ENCODE measurements around the gene KLHL21. TPM values are rescaled to one million over a fixed set of nuclear protein-coding genes. Genes with fewer than 3 reads are reported as not detected.

The KLHL21 gene
- total RNA-seq, 2 experiments from 2014 or later: 31.2 TPM

DNA sequence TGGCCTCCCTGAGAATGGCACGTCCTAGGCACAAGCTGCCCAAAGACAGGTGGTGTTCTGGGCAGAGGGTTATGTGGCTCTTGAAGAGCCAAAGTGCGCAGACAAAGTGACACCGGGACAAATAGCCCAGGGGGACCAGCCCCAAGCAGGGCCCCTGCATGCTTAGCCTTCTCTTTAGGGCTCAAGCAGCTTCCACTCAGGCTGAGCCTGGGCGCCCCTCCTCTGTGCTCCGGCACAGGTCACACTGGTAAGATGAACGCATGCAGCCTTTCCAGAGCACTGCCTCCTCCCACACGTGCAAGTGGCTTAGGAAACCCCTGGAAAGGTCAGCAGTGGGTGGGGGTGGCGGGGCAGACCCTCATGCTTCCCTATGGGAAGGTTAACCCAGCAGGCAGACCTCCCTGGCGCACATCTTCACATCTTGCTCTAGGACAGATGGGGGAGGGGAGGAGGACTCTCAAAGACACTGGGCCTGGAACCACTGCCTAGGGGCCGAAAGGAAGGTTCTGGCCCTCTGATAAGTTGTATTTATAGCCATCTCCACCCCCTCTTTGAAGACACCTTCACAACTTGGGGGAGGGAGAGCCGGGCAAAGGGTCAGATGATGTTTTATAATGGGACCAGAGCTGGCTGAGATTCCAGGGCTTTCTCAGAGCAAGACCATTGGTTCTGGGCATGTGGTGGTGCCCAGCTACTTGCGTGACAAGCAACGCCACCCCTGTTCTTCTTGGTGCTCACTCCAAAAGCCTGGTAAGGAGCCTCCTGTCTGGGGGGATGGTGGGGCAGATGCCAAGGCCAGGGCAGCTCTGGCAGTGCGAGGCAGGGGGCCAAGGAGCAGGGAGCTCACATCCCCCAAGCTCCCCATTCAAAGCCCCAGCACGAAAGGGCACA is 5.5 kb downstream of the KLHL21 start:
- Mint-ChIP-seq H3K27me3 (no peaks in the 10 kb centered on the region), H3K36me3 (peaks cover 42% of the 10 kb centered on the region), H3K4me1 (peaks cover 40% of the 10 kb centered on the region), H3K27ac (peak overlapping the region; percentile 48), H3K9me3 (no peaks in the 10 kb centered on the region), H3K4me3 (peak overlapping the region; percentile 18)
- no peak for DNase-seq

DNA sequence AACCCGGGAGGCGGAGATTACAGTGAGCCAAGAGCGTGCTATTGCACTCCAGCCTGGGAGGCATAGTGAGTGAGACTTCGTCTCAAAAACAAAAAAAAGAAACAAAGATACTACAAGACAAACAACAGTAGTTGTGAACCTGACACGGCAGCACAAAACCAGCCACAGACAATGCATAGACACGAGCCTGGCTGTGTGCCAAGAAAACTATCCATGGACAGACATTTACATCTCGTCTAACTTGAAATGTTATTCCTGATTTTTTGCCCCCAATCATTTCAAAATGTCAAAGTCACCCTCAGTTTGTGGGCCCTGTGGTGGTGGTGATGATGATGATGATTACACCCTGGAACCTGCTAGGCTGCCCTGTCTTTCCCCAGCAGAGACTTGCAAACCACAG is 6.3 kb downstream of the KLHL21 start:
- Mint-ChIP-seq H3K9me3 (no peaks in the 10 kb centered on the region), H3K27me3 (no peaks in the 10 kb centered on the region), H3K4me1 (peaks cover 45% of the 10 kb centered on the region), H3K27ac (peak overlapping the region; percentile 38), H3K36me3 (peaks cover 39% of the 10 kb centered on the region), H3K4me3 (no peak overlapping the region)
- no peak for DNase-seq

DNA sequence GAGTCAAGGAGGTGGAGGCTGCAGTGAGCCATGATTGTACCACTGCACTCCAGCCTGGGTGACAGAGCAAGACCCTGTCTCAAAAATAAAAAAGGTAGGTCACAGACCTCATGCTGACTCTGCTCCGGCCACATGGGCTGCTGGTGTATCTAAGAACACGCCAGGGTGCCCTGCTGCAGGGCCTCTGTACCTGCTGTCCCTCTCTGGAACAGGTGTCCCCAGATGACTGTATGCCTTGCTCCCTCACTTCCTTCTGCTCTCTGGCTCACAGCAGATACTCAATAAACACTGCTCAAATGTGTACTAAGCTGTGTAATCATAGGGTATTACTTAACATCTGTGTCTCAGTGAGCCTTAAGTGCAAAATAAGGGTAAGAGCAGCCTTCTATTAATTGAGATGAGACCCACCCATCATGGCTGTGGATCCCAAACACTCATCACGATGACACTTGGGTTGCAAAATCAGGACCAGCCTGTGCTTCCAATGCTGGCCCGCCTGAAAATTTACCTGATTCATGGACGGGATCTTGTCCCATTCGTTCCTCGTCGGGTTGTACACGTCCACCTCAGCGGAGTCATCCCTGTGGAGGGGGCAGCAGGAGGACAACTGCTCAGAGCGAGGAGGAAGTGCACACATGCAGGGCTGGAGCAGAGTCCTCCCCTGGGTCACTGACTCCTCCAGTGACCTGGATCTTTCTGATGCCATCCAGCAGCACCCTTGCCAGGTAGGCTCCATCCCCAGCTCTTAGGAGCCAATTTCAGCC is 7.5 kb downstream of the KLHL21 start:
- Mint-ChIP-seq H3K27me3 (no peaks in the 10 kb centered on the region), H3K27ac (no peak overlapping the region), H3K36me3 (peaks cover 28% of the 10 kb centered on the region), H3K4me1 (peaks cover 43% of the 10 kb centered on the region), H3K4me3 (no peak overlapping the region), H3K9me3 (no peaks in the 10 kb centered on the region)
- DNase-seq: no peak

DNA sequence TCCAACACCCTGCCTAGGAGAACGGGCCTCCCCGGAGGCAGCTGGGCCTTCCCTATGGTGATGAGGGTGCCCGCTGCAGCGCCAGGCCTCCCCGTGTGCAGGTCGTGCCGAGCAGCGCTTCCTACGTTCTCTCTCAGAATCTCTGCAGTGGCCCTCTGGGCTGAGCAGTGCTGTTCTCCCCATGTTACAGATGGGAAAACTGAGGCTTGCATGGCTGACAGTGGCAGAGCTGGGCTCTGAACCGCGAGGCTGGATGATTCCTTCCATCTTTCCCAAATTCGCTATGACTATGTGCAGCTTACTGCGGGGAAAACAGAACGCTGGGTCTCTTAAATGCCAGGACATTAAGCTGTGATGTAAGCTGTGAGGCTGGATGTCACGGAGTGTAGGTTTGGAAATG is 8.9 kb downstream of the KLHL21 start:
- H3K36me3 Mint-ChIP-seq: peaks cover 16% of the 10 kb centered on the region
- H3K4me3 Mint-ChIP-seq: no peak overlapping the region

DNA sequence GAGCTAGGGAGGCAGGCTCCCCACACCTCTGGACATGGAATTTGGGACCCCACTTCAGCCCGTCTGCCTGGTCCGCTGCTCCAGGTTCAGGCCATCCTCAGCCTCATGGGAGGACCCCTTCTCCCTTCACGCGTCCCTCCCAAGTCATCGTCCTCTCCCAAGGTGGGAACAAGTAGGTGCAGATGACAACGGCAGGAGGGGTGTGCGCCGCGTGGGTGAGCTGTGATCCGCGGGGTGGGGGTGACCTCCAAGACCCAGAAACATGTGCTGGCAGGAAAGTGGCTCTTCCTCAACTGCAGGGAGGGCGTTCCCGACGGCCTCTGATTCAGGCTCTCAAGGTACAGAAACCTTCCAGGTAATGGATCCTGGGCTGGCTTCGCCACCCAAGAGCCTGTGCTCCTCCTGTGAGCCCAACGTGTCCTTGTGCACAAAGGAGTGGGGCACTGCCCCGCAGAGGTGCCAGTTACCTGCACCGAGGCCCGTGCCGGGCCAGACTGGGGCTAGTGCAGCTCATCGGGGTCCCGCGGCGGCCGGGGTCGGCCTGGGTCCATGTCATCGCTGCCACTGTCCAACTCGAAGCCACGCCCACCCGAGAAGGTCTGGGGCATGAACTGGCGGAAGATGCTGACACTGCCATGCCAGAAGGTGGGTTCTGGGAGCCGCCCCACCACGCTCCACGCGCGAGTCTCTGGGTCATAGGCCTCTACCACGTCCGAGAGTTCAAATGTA is 9.6 kb downstream of the KLHL21 start:
- H3K4me1 Mint-ChIP-seq: peaks cover 29% of the 10 kb centered on the region
- H3K4me3 Mint-ChIP-seq: no peak overlapping the region
- H3K9me3 Mint-ChIP-seq: no peaks in the 10 kb centered on the region
- no peak for DNase-seq
- H3K36me3 Mint-ChIP-seq: peaks cover 12% of the 10 kb centered on the region
- H3K27me3 Mint-ChIP-seq: no peaks in the 10 kb centered on the region
- no peak overlapping the region for H3K27ac Mint-ChIP-seq

More for the DNA sequence above, 8.9 kb downstream of the KLHL21 start:
- peaks cover 31% of the 10 kb centered on the region for H3K4me1 Mint-ChIP-seq
- no peaks in the 10 kb centered on the region for H3K9me3 Mint-ChIP-seq
- H3K27ac Mint-ChIP-seq: no peak overlapping the region
- no peak for DNase-seq
- H3K27me3 Mint-ChIP-seq: no peaks in the 10 kb centered on the region

DNA sequence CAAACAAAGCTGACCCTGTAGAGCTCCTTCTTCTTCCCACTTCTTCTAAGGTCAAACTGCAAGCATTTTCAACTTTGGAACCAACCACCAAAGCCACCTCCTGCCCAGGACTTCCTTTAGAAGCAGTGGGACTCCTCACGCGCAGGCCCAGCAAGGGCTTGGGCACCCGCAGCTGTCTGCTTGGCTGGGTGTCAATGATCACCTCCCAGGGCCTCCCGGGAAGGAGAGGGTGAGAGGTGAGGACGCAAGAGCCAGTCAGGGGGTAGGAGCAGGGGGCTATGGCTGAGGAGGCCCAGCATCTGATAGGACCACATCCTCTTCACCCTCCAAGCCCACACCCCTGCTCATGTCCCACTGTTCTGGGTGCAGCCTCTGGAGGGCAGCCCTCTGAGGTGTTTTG is 10.2 kb downstream of the KLHL21 start:
- no peaks in the 10 kb centered on the region for H3K9me3 Mint-ChIP-seq
- H3K4me3 Mint-ChIP-seq: no peak overlapping the region
- DNase-seq: no peak
- peak overlapping the region; percentile 8 for H3K27ac Mint-ChIP-seq
- H3K4me1 Mint-ChIP-seq: peaks cover 26% of the 10 kb centered on the region
- peaks cover 14% of the 10 kb centered on the region for H3K36me3 Mint-ChIP-seq
- H3K27me3 Mint-ChIP-seq: no peaks in the 10 kb centered on the region

DNA sequence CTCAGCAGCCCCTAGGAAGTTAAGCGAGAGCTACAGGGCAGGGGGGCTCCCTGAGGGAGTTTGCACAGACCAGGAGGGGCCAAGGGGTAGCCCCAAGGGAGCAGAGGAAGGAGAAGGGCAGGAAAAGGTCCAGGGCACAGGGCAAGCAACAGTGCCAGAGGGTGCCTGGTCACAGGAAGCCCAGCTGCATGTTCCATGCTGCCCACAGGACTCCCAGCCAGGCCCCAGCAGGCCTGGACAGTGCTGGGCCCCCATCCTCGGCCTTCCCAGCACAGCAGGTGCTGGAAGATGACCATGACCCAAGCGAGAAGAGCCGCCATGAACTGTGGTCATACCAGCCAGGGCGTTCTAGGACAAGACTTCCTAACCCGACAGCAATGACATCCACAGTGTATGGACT is 11.0 kb downstream of the KLHL21 start:
- Mint-ChIP-seq H3K4me1 (peaks cover 26% of the 10 kb centered on the region), H3K27me3 (no peaks in the 10 kb centered on the region), H3K4me3 (no peak overlapping the region), H3K27ac (peak overlapping the region; percentile 42), H3K36me3 (peaks cover 12% of the 10 kb centered on the region), H3K9me3 (no peaks in the 10 kb centered on the region)
- DNase-seq: no peak

DNA sequence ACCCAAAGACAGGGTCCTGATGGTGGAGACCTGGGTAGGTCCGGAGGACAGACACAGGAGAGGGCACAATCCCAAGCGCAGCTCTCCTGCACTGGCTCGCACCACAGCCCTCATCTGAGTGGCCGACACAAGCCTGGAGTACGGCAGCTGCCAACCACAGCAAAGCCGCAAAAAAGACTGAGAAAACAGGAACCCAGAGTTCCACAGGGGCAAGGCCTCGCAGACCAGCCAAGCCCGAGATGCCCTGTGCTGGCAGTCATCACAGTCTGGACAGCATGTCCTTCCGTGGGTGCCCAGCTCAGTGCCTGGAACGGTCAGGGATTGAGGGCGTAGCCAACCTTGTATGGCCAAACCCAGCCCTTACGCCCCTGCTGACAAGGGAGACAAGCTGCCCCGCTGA is 11.4 kb downstream of the KLHL21 start:
- H3K27me3 Mint-ChIP-seq: no peaks in the 10 kb centered on the region
- DNase-seq: no peak
- peak overlapping the region; percentile 76 for H3K27ac Mint-ChIP-seq
- no peaks in the 10 kb centered on the region for H3K9me3 Mint-ChIP-seq
- H3K4me3 Mint-ChIP-seq: no peak overlapping the region
- peaks cover 11% of the 10 kb centered on the region for H3K36me3 Mint-ChIP-seq
- peaks cover 27% of the 10 kb centered on the region for H3K4me1 Mint-ChIP-seq

DNA sequence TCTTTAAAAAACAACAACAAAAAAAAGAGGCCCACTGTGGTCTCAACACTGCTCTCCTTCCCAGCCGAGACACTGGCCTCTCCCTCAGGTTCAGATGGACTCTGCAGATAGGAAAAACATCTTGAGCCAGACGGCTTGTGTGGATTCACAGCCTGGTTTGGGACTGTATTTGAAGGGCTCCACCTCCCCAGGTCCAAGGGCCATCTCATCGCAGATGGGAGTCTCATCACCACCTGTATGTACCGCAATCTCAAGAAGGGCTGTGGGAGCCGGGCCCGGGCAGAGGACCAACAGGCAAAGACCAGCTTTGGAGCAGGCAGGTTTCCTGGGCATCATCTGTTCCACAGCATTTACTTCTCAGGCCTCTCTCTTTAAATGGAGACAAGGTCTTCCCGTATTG is 12.6 kb downstream of the KLHL21 start:
- Mint-ChIP-seq H3K9me3 (no peaks in the 10 kb centered on the region), H3K27ac (peak overlapping the region; percentile 48), H3K4me3 (no peak overlapping the region), H3K4me1 (peaks cover 23% of the 10 kb centered on the region), H3K27me3 (no peaks in the 10 kb centered on the region), H3K36me3 (peaks cover 7% of the 10 kb centered on the region)
- DNase-seq: no peak

DNA sequence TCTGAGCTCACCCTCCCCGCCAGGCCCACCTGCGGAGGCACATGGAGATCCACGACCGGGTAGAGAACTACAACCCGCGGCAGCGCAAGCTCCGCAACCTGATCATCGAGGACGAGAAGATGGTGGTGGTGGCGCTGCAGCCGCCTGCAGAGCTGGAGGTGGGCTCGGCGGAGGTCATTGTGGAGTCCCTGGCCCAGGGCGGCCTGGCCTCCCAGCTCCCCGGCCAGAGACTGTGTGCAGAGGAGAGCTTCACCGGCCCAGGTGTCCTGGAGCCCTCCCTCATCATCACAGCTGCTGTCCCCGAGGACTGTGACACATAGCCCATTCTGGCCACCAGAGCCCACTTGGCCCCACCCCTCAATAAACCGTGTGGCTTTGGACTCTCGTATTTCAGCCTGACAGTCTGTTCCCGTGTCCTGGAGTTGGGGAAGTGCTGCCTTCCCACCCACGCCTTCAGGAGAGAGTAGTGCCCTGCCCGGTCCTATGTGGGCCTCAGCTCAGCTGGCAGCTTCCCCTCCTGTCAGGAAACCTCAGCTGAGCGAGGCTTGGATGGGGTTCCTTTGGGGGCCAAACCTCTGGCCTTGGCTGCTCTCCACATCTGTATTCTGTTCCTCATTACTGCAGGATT is 13.7 kb downstream of the KLHL21 start:
- Mint-ChIP-seq H3K9me3 (no peaks in the 10 kb centered on the region), H3K4me1 (peaks cover 27% of the 10 kb centered on the region), H3K27me3 (no peaks in the 10 kb centered on the region), H3K27ac (no peak overlapping the region), H3K4me3 (no peak overlapping the region), H3K36me3 (peaks cover 6% of the 10 kb centered on the region)
- no peak for DNase-seq

DNA sequence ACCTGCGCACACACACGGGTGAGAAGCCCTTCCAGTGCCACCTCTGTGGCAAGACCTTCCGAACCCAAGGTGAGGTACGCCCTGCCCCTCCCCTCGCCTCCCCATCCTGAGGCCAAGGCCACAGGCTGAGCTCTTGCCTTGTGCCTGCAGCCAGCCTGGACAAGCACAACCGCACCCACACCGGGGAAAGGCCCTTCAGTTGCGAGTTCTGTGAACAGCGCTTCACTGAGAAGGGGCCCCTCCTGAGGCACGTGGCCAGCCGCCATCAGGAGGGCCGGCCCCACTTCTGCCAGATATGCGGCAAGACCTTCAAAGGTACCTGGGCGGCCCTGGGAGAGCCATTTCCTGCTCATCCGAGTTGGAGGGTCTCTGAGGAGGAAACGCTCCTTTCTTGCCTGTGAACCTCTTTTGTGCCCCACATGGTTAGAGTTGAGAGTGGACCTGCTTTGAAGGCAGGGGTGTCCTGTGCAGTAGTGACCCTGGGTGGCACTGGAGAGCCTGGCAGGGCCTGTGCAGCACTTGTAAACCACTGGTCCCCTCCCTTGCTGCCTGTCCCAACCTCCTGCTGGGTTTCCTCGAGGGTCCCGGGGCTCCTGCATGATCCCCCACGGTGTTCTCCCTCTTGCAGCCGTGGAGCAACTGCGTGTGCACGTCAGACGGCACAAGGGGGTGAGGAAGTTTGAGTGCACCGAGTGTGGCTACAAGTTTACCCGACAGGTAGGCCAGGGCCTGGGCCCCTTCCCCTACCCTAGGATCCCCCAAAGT is 14.4 kb downstream of the KLHL21 start:
- H3K9me3 Mint-ChIP-seq: no peaks in the 10 kb centered on the region
- peak overlapping the region; percentile 38 for H3K27ac Mint-ChIP-seq
- H3K4me3 Mint-ChIP-seq: no peak overlapping the region
- H3K4me1 Mint-ChIP-seq: peaks cover 25% of the 10 kb centered on the region
- H3K27me3 Mint-ChIP-seq: no peaks in the 10 kb centered on the region
- H3K36me3 Mint-ChIP-seq: peaks cover 2% of the 10 kb centered on the region
- DNase-seq: no peak

DNA sequence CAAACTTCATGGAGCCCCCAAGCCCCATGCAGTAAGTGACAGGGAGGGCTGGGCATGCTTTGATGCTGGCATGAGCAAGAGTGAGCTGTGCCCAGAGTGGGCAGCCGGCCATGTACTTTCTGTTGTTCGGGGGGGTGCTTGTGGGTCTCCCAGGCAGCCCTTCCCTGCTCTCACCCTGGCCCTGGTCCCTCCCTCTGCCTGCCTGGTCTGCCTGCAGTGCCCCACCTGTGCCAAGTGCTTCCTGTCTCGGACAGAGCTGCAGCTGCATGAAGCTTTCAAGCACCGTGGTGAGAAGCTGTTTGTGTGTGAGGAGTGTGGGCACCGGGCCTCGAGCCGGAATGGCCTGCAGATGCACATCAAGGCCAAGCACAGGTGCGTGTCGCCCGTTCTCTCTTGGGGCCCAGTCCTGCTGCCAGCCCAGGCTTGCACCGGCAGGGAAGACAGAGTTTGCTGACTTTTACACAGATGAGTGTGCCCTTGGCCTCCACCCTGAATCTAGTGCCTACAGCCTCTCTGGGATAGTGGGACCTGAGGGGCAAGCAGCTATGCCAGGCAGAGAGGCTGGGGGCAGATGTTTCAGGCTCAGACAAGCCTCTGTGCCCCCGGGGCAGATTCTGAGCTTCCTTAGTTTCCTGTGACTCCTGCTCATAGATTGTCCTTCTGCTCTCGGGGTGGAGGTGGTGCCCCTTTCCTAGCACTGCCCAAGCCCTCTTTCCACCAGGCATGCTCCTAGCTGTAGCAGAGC is 15.2 kb downstream of the KLHL21 start:
- peak overlapping the region; percentile 38 for H3K27ac Mint-ChIP-seq
- no peaks in the 10 kb centered on the region for H3K9me3 Mint-ChIP-seq
- no peak overlapping the region for H3K4me3 Mint-ChIP-seq
- no peaks in the 10 kb centered on the region for H3K27me3 Mint-ChIP-seq
- H3K4me1 Mint-ChIP-seq: peaks cover 26% of the 10 kb centered on the region
- no peak for DNase-seq
- peaks cover 2% of the 10 kb centered on the region for H3K36me3 Mint-ChIP-seq

DNA sequence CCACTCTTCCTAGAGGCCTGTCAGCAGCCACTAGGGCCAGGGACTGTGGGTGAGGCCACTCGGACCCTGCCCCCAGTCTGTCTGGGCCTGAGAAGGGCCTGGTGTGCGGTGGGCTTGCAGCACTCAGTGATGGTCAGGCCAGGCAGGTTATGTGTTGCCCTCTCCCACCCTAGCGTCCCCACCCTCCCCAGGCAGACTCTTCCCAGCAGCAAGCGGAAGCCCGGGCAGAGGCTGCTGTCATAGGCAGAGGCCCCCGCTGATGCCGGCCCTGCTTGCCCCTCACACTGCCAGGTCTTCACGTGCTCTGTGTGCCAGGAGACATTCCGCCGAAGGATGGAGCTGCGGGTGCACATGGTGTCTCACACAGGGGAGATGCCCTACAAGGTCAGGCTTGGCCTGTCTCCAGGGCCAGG is 16.3 kb downstream of the KLHL21 start:
- no peaks in the 10 kb centered on the region for H3K27me3 Mint-ChIP-seq

More for the DNA sequence above, 16.3 kb downstream of the KLHL21 start:
- DNase-seq: no peak
- peaks cover 27% of the 10 kb centered on the region for H3K4me1 Mint-ChIP-seq
- H3K27ac Mint-ChIP-seq: no peak overlapping the region
- H3K9me3 Mint-ChIP-seq: no peaks in the 10 kb centered on the region
- no peak overlapping the region for H3K4me3 Mint-ChIP-seq
- H3K36me3 Mint-ChIP-seq: peaks cover 3% of the 10 kb centered on the region
